GM23338 (cell line): ENCODE results near the gene WWP2. TPM values are rescaled to one million over a fixed set of nuclear protein-coding genes. Genes with fewer than 3 reads are reported as not detected.

Source experiments
- ATAC-seq: fragments of 200-7000 bp; cut with Tn5 transposase; 3 replicates; pipeline ENCODE4 v1.9.1; 2020
- DNase-seq: peaks from one replicate; pipeline ENCODE4 v3.0.0-alpha.2; 2015; ENCODE audit warnings: low spot score
- H2AFZ ChIP-seq: fragments of 200-600 bp; sonication (generic); 2 replicates; pipeline ENCODE4 v1.8.0; 2016; ENCODE audit warnings: antibody characterized with exemption, mild to moderate bottlenecking, moderate library complexity
- H3F3A ChIP-seq: fragments of 200-600 bp; sonication (generic); replicated peaks from 2 replicates; pipeline ENCODE4 v1.8.0; 2017; ENCODE audit warnings: antibody characterized with exemption, mixed run types, low read depth
- H3K27ac ChIP-seq: fragments of 200-600 bp; sonication (generic); 2 replicates; pipeline ENCODE4 v1.6.1; 2016; ENCODE audit warnings: low read depth
- H3K27me3 ChIP-seq: fragments of 200-600 bp; sonication (generic); 2 replicates; pipeline ENCODE4 v1.8.0; 2016; ENCODE audit warnings: mild to moderate bottlenecking, mixed run types, moderate library complexity; ENCODE audit not compliant: insufficient read depth
- H3K36me3 ChIP-seq: fragments of 200-600 bp; sonication (generic); 2 replicates; pipeline ENCODE4 v1.8.0; 2016; ENCODE audit warnings: mild to moderate bottlenecking; ENCODE audit not compliant: insufficient read depth
- H3K4me1 ChIP-seq: fragments of 200-600 bp; sonication (generic); 2 replicates; pipeline ENCODE4 v1.8.0; 2016; ENCODE audit warnings: mild to moderate bottlenecking, moderate library complexity; ENCODE audit not compliant: insufficient read depth
- H3K4me2 ChIP-seq: fragments of 200-600 bp; sonication (generic); 2 replicates; pipeline ENCODE4 v1.7.1; 2017; ENCODE audit warnings: mixed run types
- H3K4me3 ChIP-seq: fragments of 200-600 bp; sonication (generic); 2 replicates; pipeline ENCODE4 v1.6.1; 2016; ENCODE audit warnings: mixed run types
- H3K79me2 ChIP-seq: fragments of 200-600 bp; sonication (generic); replicated peaks from 2 replicates; pipeline ENCODE4 v1.8.0; 2017; ENCODE audit warnings: mild to moderate bottlenecking; ENCODE audit not compliant: insufficient read depth
- H3K9me2 ChIP-seq: fragments of 200-600 bp; sonication (generic); 2 replicates; pipeline ENCODE4 v1.8.0; 2017; ENCODE audit not compliant: insufficient read depth
- H4K20me1 ChIP-seq: fragments of 200-600 bp; sonication (generic); replicated peaks from 2 replicates; pipeline ENCODE4 v1.8.0; 2017; ENCODE audit warnings: mild to moderate bottlenecking; ENCODE audit not compliant: insufficient read depth
- H3K27ac Mint-ChIP-seq: 2 replicates; pipeline ENCODE4 v1.8.0; 2020; ENCODE audit warnings: inconsistent platforms, mild to moderate bottlenecking, moderate library complexity, mixed read lengths
- H3K27me3 Mint-ChIP-seq: 3 replicates; pipeline ENCODE4 v1.8.0; 2022; ENCODE audit warnings: low read depth, mild to moderate bottlenecking, moderate library complexity, mixed read lengths, inconsistent platforms; ENCODE audit not compliant: insufficient read depth, poor library complexity
- H3K36me3 Mint-ChIP-seq: 3 replicates; pipeline ENCODE4 v1.8.0; 2021; ENCODE audit warnings: low read depth, mild to moderate bottlenecking, inconsistent platforms, moderate library complexity, mixed read lengths
- H3K4me1 Mint-ChIP-seq: 3 replicates; pipeline ENCODE4 v1.8.0; 2020; ENCODE audit warnings: mild to moderate bottlenecking, inconsistent platforms, mixed read lengths
- H3K4me3 Mint-ChIP-seq: 3 replicates; pipeline ENCODE4 v1.8.0; 2021; ENCODE audit warnings: moderate library complexity, mild to moderate bottlenecking, inconsistent platforms, mixed read lengths
- H3K9me3 Mint-ChIP-seq: 3 replicates; pipeline ENCODE4 v1.8.0; 2020; ENCODE audit warnings: moderate library complexity, mild to moderate bottlenecking, inconsistent platforms, mixed read lengths
- CREB1 ChIP-seq: fragments of 250-450 bp; sonication (Bioruptor Pico); IDR thresholded peaks from 2 replicates; pipeline ENCODE4 v1.5.0; 2020; ENCODE audit warnings: low read depth, mild to moderate bottlenecking, moderate library complexity
- EZH2 ChIP-seq: fragments of 200-600 bp; sonication (generic); IDR thresholded peaks from one replicate; pipeline ENCODE4 v1.8.0; 2017; ENCODE audit warnings: antibody characterized with exemption, mild to moderate bottlenecking, low read depth; ENCODE audit not compliant: unreplicated experiment
- EZH2phosphoT487 ChIP-seq: fragments of 200-600 bp; sonication (generic); IDR thresholded peaks from one replicate; pipeline ENCODE4 v1.8.1; 2018; ENCODE audit warnings: antibody characterized with exemption; ENCODE audit not compliant: unreplicated experiment
- REST ChIP-seq: IDR thresholded peaks from one replicate; pipeline ENCODE4 v1.6.1; 2018; ENCODE audit warnings: antibody characterized with exemption; ENCODE audit not compliant: unreplicated experiment
- ZNF331 ChIP-seq: fragments of 250-450 bp; sonication (Bioruptor Pico); IDR thresholded peaks from 2 replicates; pipeline ENCODE4 v1.5.0; 2020; ENCODE audit warnings: low read depth, mild to moderate bottlenecking, moderate library complexity
- ZNF462 ChIP-seq: fragments of 250-450 bp; sonication (Bioruptor Pico); IDR thresholded peaks from 2 replicates; pipeline ENCODE4 v1.5.0; 2020; ENCODE audit warnings: mild to moderate bottlenecking, moderate library complexity
- polyA plus RNA-seq: library from polyadenylated mRNA; unstranded; fragments of >200 nt; fragmentation: Nextera tagmentation; extraction: Ambion mirVana; gene quantifications from 2 replicates; pipeline ENCODE4 v1.2.1, GENCODE V29; 2016
- total RNA-seq: library from RNA; depleted of rRNA; stranded (reverse); fragments of >200 nt; shearing (Covaris generic); gene quantifications from 2 replicates; pipeline ENCODE4 v1.2.3, GENCODE V29; 2014
- TF ChIP-seq, protein P1 (sequence below): IDR thresholded peaks from 2 replicates; pipeline ENCODE4 v1.6.1; 2016; ENCODE audit warnings: antibody characterized with exemption

WWP2 gene
- total and polyA plus RNA-seq, 2 experiments from 2014 or later = 12.3 to 35.5 TPM

DNA sequence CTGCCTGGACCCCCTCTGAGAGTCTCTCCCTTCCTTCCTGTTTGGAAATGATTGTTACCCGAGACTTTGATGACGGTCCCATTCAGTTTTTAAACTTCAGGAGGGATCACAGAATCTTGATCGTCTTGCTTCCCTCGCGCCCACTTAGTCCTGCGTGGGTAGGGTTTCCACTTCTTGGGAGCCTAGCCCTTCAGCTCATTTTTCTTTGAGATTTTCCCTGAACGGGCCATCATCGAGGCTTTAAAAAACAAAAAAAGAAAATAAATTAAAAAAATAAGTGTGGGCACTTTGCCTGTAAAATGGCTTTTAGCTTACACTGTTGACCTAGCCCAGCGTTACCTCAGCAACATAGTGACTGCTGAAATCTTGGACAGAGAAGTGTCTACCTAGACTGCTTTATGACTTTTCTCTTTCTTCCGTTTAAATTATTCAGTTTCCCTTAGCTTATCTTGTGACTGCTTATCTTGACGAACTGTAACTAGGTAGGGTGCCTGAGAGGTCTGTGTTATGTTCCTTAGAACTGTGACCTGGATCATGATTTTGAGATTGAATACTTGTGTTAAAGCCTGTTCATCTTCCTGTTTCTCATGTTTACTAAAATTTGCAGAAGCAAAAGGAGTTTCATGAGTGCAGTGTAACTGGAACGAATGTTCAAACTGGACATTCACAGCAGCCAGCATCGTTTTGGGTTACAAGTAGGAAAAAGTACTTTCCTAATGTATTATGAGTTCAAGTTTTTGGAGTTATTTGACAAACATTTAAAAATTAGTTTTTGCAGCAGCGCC is 874 bp downstream of the WWP2 start:
- Mint-ChIP-seq H3K27ac (peak overlapping the region; percentile 85), H3K4me1 (peaks cover 7% of the 10 kb centered on the region), H3K27me3 (peaks cover 8% of the 10 kb centered on the region), H3K36me3 (peaks cover 6% of the 10 kb centered on the region; the same call in 2 of the 3 replicates), H3K9me3 (peaks cover 8% of the 10 kb centered on the region; the same call in 2 of the 3 replicates), H3K4me3 (peak overlapping the region; percentile 95)
- Histone ChIP-seq H3K4me1 (peaks cover 6% of the 10 kb centered on the region; the same call in 1 of the 2 replicates), H3K27ac (peak overlapping the region; percentile 95), H2AFZ (peak overlapping the region; percentile 90), H3K9me2 (no peaks in the 10 kb centered on the region), H3K4me2 (peak overlapping the region; percentile 93), H3F3A (no peaks in the 10 kb centered on the region), H3K79me2 (peaks cover 49% of the 10 kb centered on the region), H4K20me1 (0 out of 2 replicates have a peak, but pooled peaks cover 5% of the 10 kb centered on the region), H3K36me3 (no peaks in the 10 kb centered on the region), H3K27me3 (no peaks in the 10 kb centered on the region), H3K4me3 (peak overlapping the region; percentile 89)
- ATAC-seq = no peak
- no peak for TF ChIP-seq ZNF331 (CRISPR knock-in tag)
- TF ChIP-seq EZH2 = no peak
- no peak for TF ChIP-seq EZH2phosphoT487
- no peak for TF ChIP-seq CREB1 (CRISPR knock-in tag)
- no peak for TF ChIP-seq REST
- TF ChIP-seq, protein P1, sequence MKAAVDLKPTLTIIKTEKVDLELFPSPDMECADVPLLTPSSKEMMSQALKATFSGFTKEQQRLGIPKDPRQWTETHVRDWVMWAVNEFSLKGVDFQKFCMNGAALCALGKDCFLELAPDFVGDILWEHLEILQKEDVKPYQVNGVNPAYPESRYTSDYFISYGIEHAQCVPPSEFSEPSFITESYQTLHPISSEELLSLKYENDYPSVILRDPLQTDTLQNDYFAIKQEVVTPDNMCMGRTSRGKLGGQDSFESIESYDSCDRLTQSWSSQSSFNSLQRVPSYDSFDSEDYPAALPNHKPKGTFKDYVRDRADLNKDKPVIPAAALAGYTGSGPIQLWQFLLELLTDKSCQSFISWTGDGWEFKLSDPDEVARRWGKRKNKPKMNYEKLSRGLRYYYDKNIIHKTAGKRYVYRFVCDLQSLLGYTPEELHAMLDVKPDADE = no peak
- no peak for TF ChIP-seq ZNF462 (CRISPR knock-in tag)
- no peak for DNase-seq
